Stimulated activated CD4-positive, alpha-beta T cell treated with anti-CD3 and anti-CD28 coated beads, Interleukin-4, amount 100 ng/mL, for 4 hours (primary cell): ENCODE measurements around the gene SHB.

ENCODE experiments used
- DNase-seq, 2 experiments: peaks; one replicate each; pipeline ENCODE4 v3.0.0-alpha.2; 2020

Gene SHB

GRCh38 chr9:37880916-37881479 is 188.0 kb downstream of the SHB start:
- DNase-seq: no peak

- DNase-seq: no peak
These were observed 192.7 kb downstream of the SHB start for GRCh38 chr9:37876376-37876775.

- no peak for DNase-seq
These were observed 195.1 kb downstream of the SHB start for GRCh38 chr9:37873955-37874354.

GRCh38 chr9:37870799-37871176 is 198.2 kb downstream of the SHB start:
- DNase-seq: no peak

- no peak for DNase-seq
These were observed 198.8 kb downstream of the SHB start for GRCh38 chr9:37870081-37870798.
